ENCODE results near the gene MVB12B.

The MVB12B gene

GRCh38 chr9:126420643-126421564 lies 94.3 kb downstream of the MVB12B start:
- Mint-ChIP-seq H3K4me1 (no peaks in the 10 kb centered on the region), H3K27ac (no peak overlapping the region)

GRCh38 chr9:126421567-126422428 lies 95.2 kb downstream of the MVB12B start:
- ATAC-seq: no peak
- Mint-ChIP-seq H3K9me3 (no peaks in the 10 kb centered on the region), H3K27me3 (peaks cover 11% of the 10 kb centered on the region), H3K4me1 (no peaks in the 10 kb centered on the region), H3K4me3 (no peak overlapping the region), H3K36me3 (peaks cover 9% of the 10 kb centered on the region), H3K27ac (no peak overlapping the region)

More at GRCh38 chr9:126420643-126421564, 94.3 kb downstream of the MVB12B start:
- no peak for ATAC-seq
- peaks cover 9% of the 10 kb centered on the region for H3K36me3 Mint-ChIP-seq
- H3K27me3 Mint-ChIP-seq: peaks cover 11% of the 10 kb centered on the region
- no peaks in the 10 kb centered on the region for H3K9me3 Mint-ChIP-seq
- no peak overlapping the region for H3K4me3 Mint-ChIP-seq

- Mint-ChIP-seq H3K4me1 (peaks cover 5% of the 10 kb centered on the region), H3K27ac (no peak overlapping the region), H3K27me3 (peaks cover 11% of the 10 kb centered on the region), H3K36me3 (peaks cover 9% of the 10 kb centered on the region), H3K9me3 (no peaks in the 10 kb centered on the region), H3K4me3 (no peak overlapping the region)
- no peak for ATAC-seq
These were observed 96.7 kb downstream of the MVB12B start for GRCh38 chr9:126423142-126423915.

GRCh38 chr9:126423916-126424185 lies 97.2 kb downstream of the MVB12B start:
- Mint-ChIP-seq H3K4me1 (peaks cover 11% of the 10 kb centered on the region), H3K36me3 (peaks cover 9% of the 10 kb centered on the region), H3K4me3 (no peak overlapping the region), H3K9me3 (no peaks in the 10 kb centered on the region), H3K27me3 (peaks cover 11% of the 10 kb centered on the region), H3K27ac (no peak overlapping the region)
- ATAC-seq: no peak

- peaks cover 9% of the 10 kb centered on the region for H3K36me3 Mint-ChIP-seq
- peaks cover 11% of the 10 kb centered on the region for H3K27me3 Mint-ChIP-seq
- peaks cover 13% of the 10 kb centered on the region for H3K4me1 Mint-ChIP-seq
- no peak overlapping the region for H3K27ac Mint-ChIP-seq
- H3K9me3 Mint-ChIP-seq: no peaks in the 10 kb centered on the region
- no peak for ATAC-seq
- no peak overlapping the region for H3K4me3 Mint-ChIP-seq
These were observed 97.9 kb downstream of the MVB12B start for GRCh38 chr9:126424511-126424910.

GRCh38 chr9:126428534-126429175 lies 102.0 kb downstream of the MVB12B start:
- Mint-ChIP-seq H3K4me1 (peaks cover 19% of the 10 kb centered on the region), H3K4me3 (no peak overlapping the region), H3K27ac (peak overlapping the region; percentile 16), H3K9me3 (no peaks in the 10 kb centered on the region), H3K27me3 (peaks cover 11% of the 10 kb centered on the region), H3K36me3 (peaks cover 9% of the 10 kb centered on the region)
- no peak for ATAC-seq

- peaks cover 19% of the 10 kb centered on the region for H3K4me1 Mint-ChIP-seq
- H3K4me3 Mint-ChIP-seq: no peak overlapping the region
- peaks cover 9% of the 10 kb centered on the region for H3K27me3 Mint-ChIP-seq
- no peak for ATAC-seq
- H3K27ac Mint-ChIP-seq: no peak overlapping the region
- no peaks in the 10 kb centered on the region for H3K9me3 Mint-ChIP-seq
- peaks cover 7% of the 10 kb centered on the region for H3K36me3 Mint-ChIP-seq
These were observed 102.6 kb downstream of the MVB12B start for GRCh38 chr9:126429190-126429589.

- H3K9me3 Mint-ChIP-seq: no peaks in the 10 kb centered on the region
- ATAC-seq: no peak
- H3K27me3 Mint-ChIP-seq: no peaks in the 10 kb centered on the region
- no peaks in the 10 kb centered on the region for H3K36me3 Mint-ChIP-seq
- no peak overlapping the region for H3K27ac Mint-ChIP-seq
- peaks cover 19% of the 10 kb centered on the region for H3K4me1 Mint-ChIP-seq
- H3K4me3 Mint-ChIP-seq: no peak overlapping the region
These were observed 103.5 kb downstream of the MVB12B start for GRCh38 chr9:126430124-126430523.

GRCh38 chr9:126431077-126431742 lies 104.6 kb downstream of the MVB12B start:
- no peaks in the 10 kb centered on the region for H3K36me3 Mint-ChIP-seq
- no peak overlapping the region for H3K27ac Mint-ChIP-seq
- ATAC-seq: no peak
- no peaks in the 10 kb centered on the region for H3K27me3 Mint-ChIP-seq
- H3K9me3 Mint-ChIP-seq: no peaks in the 10 kb centered on the region
- H3K4me1 Mint-ChIP-seq: peaks cover 19% of the 10 kb centered on the region
- no peak overlapping the region for H3K4me3 Mint-ChIP-seq

GRCh38 chr9:126432659-126433058 lies 106.0 kb downstream of the MVB12B start:
- Mint-ChIP-seq H3K4me1 (peaks cover 19% of the 10 kb centered on the region), H3K4me3 (no peak overlapping the region), H3K9me3 (no peaks in the 10 kb centered on the region), H3K27me3 (no peaks in the 10 kb centered on the region), H3K27ac (no peak overlapping the region), H3K36me3 (no peaks in the 10 kb centered on the region)
- ATAC-seq: no peak

- no peak overlapping the region for H3K27ac Mint-ChIP-seq
- H3K27me3 Mint-ChIP-seq: no peaks in the 10 kb centered on the region
- no peaks in the 10 kb centered on the region for H3K36me3 Mint-ChIP-seq
- no peak overlapping the region for H3K4me3 Mint-ChIP-seq
- H3K4me1 Mint-ChIP-seq: peaks cover 6% of the 10 kb centered on the region
- no peaks in the 10 kb centered on the region for H3K9me3 Mint-ChIP-seq
- ATAC-seq: no peak
These were observed 108.5 kb downstream of the MVB12B start for GRCh38 chr9:126435105-126435504.

- Mint-ChIP-seq H3K27ac (no peak overlapping the region), H3K9me3 (no peaks in the 10 kb centered on the region), H3K4me3 (no peak overlapping the region), H3K27me3 (no peaks in the 10 kb centered on the region), H3K4me1 (peaks cover 6% of the 10 kb centered on the region), H3K36me3 (no peaks in the 10 kb centered on the region)
- no peak for ATAC-seq
These were observed 109.0 kb downstream of the MVB12B start for GRCh38 chr9:126435626-126436025.

- H3K27ac Mint-ChIP-seq: no peak overlapping the region
- no peak for ATAC-seq
- H3K9me3 Mint-ChIP-seq: no peaks in the 10 kb centered on the region
- no peak overlapping the region for H3K4me3 Mint-ChIP-seq
- H3K36me3 Mint-ChIP-seq: no peaks in the 10 kb centered on the region
- no peaks in the 10 kb centered on the region for H3K27me3 Mint-ChIP-seq
- H3K4me1 Mint-ChIP-seq: no peaks in the 10 kb centered on the region
These were observed 110.1 kb downstream of the MVB12B start for GRCh38 chr9:126436545-126437267.

GRCh38 chr9:126437268-126437666 lies 110.6 kb downstream of the MVB12B start:
- H3K9me3 Mint-ChIP-seq: no peaks in the 10 kb centered on the region
- H3K27ac Mint-ChIP-seq: no peak overlapping the region
- H3K4me1 Mint-ChIP-seq: no peaks in the 10 kb centered on the region
- no peak for ATAC-seq
- no peaks in the 10 kb centered on the region for H3K36me3 Mint-ChIP-seq
- H3K4me3 Mint-ChIP-seq: no peak overlapping the region
- H3K27me3 Mint-ChIP-seq: no peaks in the 10 kb centered on the region
